GM18519 (cell line): ENCODE results near the gene GNAT2.

Experiments
- ATAC-seq: cut with Tn5 transposase; IDR thresholded peaks from one replicate; pipeline ENCODE4 v1.9.1; 2021; ENCODE audit warnings: mild to moderate bottlenecking, moderate library complexity; ENCODE audit not compliant: unreplicated experiment, low FRiP score

The GNAT2 gene

GRCh38 chr1:109567877-109568672, 51.3 kb downstream of the GNAT2 start:
- no peak for ATAC-seq

- ATAC-seq: no peak
Measured at GRCh38 chr1:109566982-109567381, 52.4 kb downstream of the GNAT2 start.

DNA sequence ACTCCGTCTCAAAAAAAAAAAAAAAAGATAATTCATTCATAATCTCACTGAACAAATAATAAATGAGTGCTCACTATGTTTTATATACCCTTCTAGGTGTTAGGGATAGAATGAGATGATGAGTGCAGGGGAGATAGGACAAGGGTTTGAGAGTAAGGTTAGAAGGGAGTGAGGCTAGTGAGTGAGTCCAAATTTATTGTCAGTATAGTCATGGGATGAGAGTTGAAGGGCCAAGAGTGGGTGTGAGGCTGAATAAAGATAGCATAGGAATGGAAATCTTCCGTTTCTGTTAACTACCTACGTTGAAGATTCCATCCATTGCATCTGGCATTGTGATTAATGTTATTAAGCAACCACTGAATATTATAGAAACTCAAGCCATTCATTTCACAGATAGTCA, 54.2 kb downstream of the GNAT2 start:
- no peak for ATAC-seq

GRCh38 chr1:109564194-109564878, 55.1 kb downstream of the GNAT2 start:
- ATAC-seq: no peak

DNA sequence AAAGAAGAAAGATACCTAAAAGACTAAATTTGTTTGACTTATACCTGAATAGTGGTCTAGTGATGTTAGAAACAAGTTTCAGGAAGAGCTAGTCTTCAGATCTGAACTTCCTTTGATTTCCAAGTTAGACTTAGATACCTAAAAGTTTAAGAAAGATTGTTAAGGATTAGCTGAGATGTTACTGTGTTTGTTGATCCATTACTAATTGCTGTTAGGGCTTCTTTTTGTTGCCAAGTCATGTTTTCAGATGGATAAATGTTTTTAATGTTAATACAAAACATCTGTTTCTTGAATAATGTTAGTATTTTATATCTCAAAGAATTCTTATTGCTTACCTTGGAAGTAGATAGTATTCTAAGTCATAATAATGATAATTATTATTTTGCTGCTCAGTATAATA, 59.4 kb downstream of the GNAT2 start:
- ATAC-seq: no peak

DNA sequence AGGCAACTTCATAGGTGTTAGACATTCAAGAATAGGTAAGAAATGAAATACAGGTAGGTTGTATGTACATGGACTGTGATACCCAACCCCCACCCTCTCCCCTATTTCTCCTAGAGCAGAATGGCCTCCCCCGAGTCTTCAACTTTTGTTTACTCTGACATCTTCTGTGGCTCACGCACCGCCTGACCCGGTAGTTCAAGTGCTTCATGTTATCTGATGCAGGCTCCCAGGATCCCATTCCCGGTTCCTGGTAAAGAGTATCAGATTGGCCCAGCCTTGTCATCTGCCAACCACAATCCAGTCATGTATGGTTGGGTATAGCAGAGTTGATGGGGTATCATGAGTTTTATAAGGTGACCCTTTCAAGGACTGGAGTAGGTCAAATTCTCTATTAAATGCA, 61.9 kb downstream of the GNAT2 start:
- ATAC-seq: no peak

DNA sequence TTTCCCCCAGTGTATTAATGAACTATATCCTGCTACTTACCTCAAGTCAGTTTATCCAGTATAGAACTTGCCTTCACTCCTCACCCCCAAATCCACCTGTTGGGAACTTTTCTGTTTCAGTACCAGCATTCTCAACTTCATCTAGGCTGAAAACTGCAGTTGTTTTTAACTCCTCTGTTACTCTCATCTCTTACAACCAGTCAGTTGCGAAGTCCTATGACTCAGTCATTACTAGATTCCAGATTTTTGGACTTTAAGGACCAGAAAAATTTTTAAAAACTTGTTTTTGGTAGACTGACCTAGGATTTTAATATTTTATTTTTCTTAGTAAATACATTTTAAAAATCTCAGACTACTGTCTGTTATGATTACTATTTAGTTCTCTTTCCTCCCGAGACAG, 62.9 kb downstream of the GNAT2 start:
- ATAC-seq: no peak
